Left ventricle myocardium inferior (tissue), 1 donor: ENCODE results near the gene CAMSAP2. TPM values are rescaled to one million over a fixed set of nuclear protein-coding genes. Genes with fewer than 3 reads are reported as not detected.

Source experiments
- DNase-seq: peaks from one replicate; pipeline ENCODE4 v3.0.0-alpha.2; 2020
- H3K27ac ChIP-seq: fragments of 200-600 bp; replicated peaks from 2 replicates; pipeline ENCODE4 v1.8.0; 2021
- H3K27me3 ChIP-seq: fragments of 200-600 bp; 2 replicates; pipeline ENCODE4 v1.8.0; 2021; ENCODE audit warnings: low read depth
- H3K36me3 ChIP-seq: fragments of 200-600 bp; 2 replicates; pipeline ENCODE4 v1.8.0; 2021
- H3K4me1 ChIP-seq: fragments of 200-600 bp; 2 replicates; pipeline ENCODE4 v1.8.0; 2021
- H3K4me3 ChIP-seq: fragments of 200-600 bp; 2 replicates; pipeline ENCODE4 v1.8.0; 2021; ENCODE audit warnings: mild to moderate bottlenecking, moderate library complexity
- H3K9me3 ChIP-seq: fragments of 200-600 bp; replicated peaks from 2 replicates; pipeline ENCODE4 v1.8.0; 2021
- CTCF ChIP-seq: fragments of 200-600 bp; IDR thresholded peaks from 2 replicates; pipeline ENCODE4 v1.8.0; 2021; ENCODE audit warnings: antibody characterized with exemption, mild to moderate bottlenecking, borderline replicate concordance
- intact Hi-C: fragments of 100-400 bp; cut with micrococcal nuclease; formaldehyde crosslinking; loops from one replicate; pipeline ENCODE4 v1.11.0; 2022
- total RNA-seq: library from RNA; stranded (reverse); fragmentation: NEBNext Ultra II Directional; extraction: Animal tissue kit (Norgen Biotek cat#: 25700); gene quantifications from one replicate; pipeline ENCODE4 v1.2.1, GENCODE V29; 2021
- donor health status: DM: no; HTN: yes; CAD: no; lungs with severe emphysema.

Gene CAMSAP2
- total RNA-seq, 1 donor from 2014 or later, result 34.1 TPM

- Histone ChIP-seq H3K27ac (no peak overlapping the region), H3K27me3 (peaks cover 63% of the 10 kb centered on the region), H3K4me3 (no peak overlapping the region), H3K36me3 (no peaks in the 10 kb centered on the region), H3K9me3 (no peaks in the 10 kb centered on the region), H3K4me1 (peaks cover 12% of the 10 kb centered on the region)
- intact Hi-C loops, result no loop called here
- no peak for TF ChIP-seq CTCF
- DNase-seq, result no peak
These were observed 157.3 kb downstream of the CAMSAP2 start for GRCh38 chr1:200895801-200896530.

GRCh38 chr1:200896531-200897196 is 158.0 kb downstream of the CAMSAP2 start:
- H3K4me3 ChIP-seq, result no peak overlapping the region
- no peak for TF ChIP-seq CTCF
- peaks cover 5% of the 10 kb centered on the region for H3K4me1 ChIP-seq
- H3K36me3 ChIP-seq, result no peaks in the 10 kb centered on the region
- intact Hi-C loops, result no loop called here
- H3K9me3 ChIP-seq, result no peaks in the 10 kb centered on the region
- H3K27me3 ChIP-seq, result peaks cover 58% of the 10 kb centered on the region
- H3K27ac ChIP-seq, result no peak overlapping the region
- DNase-seq, result no peak

GRCh38 chr1:200897259-200897658 is 158.6 kb downstream of the CAMSAP2 start:
- no peak overlapping the region for H3K27ac ChIP-seq
- no peaks in the 10 kb centered on the region for H3K4me1 ChIP-seq
- H3K9me3 ChIP-seq, result no peaks in the 10 kb centered on the region
- no peak for TF ChIP-seq CTCF
- intact Hi-C loops, result no loop called here
- peaks cover 54% of the 10 kb centered on the region for H3K27me3 ChIP-seq
- H3K4me3 ChIP-seq, result no peak overlapping the region
- no peak for DNase-seq
- no peaks in the 10 kb centered on the region for H3K36me3 ChIP-seq

- Histone ChIP-seq H3K36me3 (no peaks in the 10 kb centered on the region), H3K27me3 (peaks cover 53% of the 10 kb centered on the region), H3K4me3 (no peak overlapping the region), H3K4me1 (no peaks in the 10 kb centered on the region), H3K9me3 (no peaks in the 10 kb centered on the region), H3K27ac (no peak overlapping the region)
- intact Hi-C loops, result no loop called here
- TF ChIP-seq CTCF, result no peak
- DNase-seq, result no peak
These were observed 160.3 kb downstream of the CAMSAP2 start for GRCh38 chr1:200899015-200899386.

- intact Hi-C loops, result no loop called here
- no peaks in the 10 kb centered on the region for H3K4me1 ChIP-seq
- no peaks in the 10 kb centered on the region for H3K36me3 ChIP-seq
- H3K27ac ChIP-seq, result no peak overlapping the region
- H3K9me3 ChIP-seq, result no peaks in the 10 kb centered on the region
- TF ChIP-seq CTCF, result no peak
- DNase-seq, result no peak
- peaks cover 53% of the 10 kb centered on the region for H3K27me3 ChIP-seq
- H3K4me3 ChIP-seq, result no peak overlapping the region
These were observed 160.8 kb downstream of the CAMSAP2 start for GRCh38 chr1:200899451-200899915.
